Measurements from ENCODE around the gene CLTB.

- TF ChIP-seq CTCF (IDR thresholded peaks at IDR 0.05) (no peak), POLR2A (IDR thresholded peaks at IDR 0.05) (no peak)
These were observed 60.2 kb downstream of the CLTB start for GRCh38 chr5:176356179-176356566.
